GM12873 (cell line): ENCODE data around the gene KLHL17.

Experiments
- TF ChIP-seq, protein P1 (sequence below): IDR thresholded peaks from 2 replicates; pipeline ENCODE4 v1.5.1; 2012; ENCODE audit warnings: low read depth, mild to moderate bottlenecking, moderate library complexity, low read length, control low read depth; ENCODE audit not compliant: insufficient read depth; ENCODE audit errors: missing control alignments

KLHL17 gene

DNA sequence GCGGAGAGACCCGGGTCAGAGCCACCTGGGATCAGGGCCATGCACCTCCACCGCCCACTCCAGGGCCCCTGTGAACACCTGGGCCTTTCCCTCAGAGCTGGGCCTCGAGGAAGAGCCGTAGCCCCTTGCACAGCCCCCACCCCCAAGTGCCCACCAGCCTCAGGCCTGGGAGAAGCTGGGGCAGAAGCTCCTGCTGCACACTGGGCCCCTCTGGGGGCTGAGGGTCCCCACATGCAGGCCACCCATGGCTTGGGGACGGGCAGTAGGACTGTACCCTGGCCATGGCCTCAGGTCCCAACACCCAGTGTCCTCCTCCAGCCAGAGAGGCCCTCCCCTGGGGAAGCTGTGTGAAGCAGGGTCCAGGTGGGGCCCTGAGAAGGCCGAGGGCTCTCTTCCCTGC is 7.8 kb upstream of the KLHL17 start:
- TF ChIP-seq, protein P1, sequence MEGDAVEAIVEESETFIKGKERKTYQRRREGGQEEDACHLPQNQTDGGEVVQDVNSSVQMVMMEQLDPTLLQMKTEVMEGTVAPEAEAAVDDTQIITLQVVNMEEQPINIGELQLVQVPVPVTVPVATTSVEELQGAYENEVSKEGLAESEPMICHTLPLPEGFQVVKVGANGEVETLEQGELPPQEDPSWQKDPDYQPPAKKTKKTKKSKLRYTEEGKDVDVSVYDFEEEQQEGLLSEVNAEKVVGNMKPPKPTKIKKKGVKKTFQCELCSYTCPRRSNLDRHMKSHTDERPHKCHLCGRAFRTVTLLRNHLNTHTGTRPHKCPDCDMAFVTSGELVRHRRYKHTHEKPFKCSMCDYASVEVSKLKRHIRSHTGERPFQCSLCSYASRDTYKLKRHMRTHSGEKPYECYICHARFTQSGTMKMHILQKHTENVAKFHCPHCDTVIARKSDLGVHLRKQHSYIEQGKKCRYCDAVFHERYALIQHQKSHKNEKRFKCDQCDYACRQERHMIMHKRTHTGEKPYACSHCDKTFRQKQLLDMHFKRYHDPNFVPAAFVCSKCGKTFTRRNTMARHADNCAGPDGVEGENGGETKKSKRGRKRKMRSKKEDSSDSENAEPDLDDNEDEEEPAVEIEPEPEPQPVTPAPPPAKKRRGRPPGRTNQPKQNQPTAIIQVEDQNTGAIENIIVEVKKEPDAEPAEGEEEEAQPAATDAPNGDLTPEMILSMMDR: no peak

DNA sequence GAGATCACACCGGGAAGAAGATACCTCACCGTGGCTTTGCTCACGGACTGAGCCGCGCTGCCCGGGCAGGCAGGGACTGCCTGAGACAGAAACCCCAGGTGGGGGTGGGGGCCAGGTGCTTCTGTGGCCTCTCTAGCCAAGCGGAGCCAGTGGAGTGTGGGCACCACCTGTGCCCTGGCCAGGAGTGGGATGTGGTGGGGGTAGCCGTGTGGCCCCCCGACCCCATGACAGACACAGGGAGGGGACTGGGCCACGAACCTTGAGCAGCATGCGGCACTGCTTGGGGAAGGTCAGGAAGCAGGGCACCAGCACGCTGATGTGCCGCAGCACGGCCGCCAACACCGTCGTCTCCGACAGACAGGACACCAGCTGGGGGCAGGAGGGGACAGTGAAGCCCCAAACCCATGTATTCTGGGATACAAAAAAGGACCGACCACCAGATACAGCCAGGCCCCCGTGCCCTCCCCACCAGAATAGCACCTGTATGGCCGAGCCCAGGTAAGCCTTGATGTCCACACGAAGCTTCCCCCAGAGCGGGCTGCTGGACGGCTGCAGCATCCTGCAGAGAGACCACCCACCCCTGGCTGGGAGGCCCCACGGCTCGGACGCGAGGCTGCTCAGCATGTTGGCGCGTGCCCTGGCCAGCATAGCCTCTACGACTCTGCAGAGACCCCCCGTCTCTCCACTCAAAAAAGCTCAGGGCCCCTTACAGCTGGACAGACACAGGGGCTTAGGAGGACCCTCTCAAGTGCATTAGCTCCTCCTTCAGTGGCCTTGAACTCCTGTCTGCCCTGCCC is 6.7 kb upstream of the KLHL17 start:
- TF ChIP-seq, protein P1: no peak

DNA sequence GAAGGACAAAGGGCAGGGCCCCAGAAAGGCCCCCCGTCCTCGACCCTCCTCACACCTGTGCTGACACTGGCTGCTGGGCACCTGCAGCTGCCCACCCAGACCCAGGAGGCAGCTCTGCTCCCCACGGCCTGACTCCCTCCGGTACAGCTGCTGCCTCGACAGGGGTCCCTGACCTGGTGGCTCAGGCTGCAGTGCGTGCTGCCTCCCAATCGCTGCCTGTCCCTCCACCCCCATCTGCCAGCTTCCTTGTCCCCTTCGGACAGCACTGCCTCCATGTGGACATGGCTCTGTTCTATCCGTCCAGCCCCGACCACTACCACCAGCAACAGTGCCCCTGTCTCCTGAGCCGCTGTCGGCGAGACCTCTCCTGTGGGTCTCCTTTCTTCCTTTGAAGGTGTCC is 5.5 kb upstream of the KLHL17 start:
- TF ChIP-seq, protein P1: no peak

DNA sequence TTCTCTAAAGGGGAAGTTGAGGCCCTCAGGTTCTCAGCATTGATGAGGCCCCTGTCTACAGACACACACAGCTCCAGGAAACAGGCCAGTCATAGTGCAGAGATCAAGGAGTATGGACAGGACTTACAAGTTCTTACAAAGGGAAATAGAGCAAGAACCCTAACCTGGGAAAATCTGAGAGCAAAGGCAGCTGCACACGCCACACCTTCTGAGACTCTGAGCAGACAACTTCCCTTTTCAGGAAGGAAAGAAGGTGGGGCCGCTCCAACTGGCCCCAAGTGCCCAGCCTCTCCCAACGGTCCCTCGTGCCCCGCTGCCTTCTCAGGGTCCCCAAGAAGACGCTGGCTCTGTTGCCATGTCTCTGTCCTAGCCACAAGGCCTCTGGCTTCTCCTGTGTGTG is 4.9 kb upstream of the KLHL17 start:
- TF ChIP-seq, protein P1: no peak

DNA sequence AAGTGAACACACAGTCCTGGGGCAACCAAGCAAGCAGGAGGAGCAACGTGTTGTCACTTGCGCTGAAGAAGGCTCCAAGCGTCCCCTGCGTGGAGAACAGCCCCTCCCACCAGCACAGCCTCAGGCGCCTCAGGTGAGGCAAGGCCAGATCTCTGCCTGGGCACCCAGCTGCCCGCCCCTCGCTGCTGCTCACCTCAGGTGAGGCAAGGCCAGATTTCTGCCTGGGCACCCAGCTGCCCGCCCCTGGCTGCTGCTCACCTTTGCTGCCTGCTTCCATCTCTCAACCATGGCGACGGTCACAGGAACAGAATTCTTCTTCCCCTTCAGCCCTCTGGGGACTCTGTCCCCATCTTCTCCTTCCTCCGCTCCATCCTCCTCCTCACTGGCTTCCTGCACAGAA is 3.7 kb upstream of the KLHL17 start:
- TF ChIP-seq, protein P1: no peak

DNA sequence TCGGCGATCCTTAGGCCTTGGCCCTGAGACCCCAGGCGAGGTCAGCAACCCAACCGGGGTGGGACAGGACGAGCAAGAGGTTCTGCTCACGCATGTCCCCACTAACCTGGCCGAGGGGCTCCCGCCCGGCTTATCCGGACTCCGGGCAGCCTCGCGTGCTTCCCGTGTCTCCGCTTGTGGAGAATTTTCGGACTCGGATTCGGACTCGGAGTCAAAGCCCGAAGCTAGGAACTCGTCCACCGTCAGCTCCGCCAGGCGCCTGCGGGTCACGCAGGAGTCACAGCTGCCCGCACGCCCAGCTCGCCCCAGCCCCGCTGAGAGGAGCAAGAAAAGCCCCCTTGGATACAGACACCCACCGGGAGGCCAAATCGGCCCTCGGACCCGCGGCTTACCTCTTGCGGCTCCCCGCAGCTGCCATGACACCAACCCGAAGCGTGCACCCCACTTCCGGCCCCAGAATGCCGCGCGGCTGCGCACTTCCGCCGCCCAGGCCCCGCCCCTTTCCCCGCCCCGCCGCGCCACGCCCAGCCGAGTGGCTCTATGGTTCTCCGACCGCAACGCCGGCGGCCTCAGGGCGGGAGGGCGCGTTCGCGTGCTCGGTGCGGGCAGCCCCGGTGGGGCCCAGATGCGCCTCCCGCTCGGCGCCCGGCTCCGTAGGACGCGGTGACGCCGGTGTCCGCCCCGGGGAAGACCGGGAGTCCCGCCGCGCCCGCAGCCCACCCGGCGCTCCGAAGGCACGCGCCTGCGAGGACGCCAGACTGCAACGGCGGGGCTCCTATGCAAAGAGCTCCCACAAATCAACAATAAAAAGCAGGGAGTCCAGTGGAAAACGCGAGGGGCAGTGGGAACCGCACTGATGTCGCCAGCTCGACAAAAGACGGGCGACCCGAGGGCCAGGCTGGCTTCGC is 1.3 kb upstream of the KLHL17 start, which contains the start of gene NOC2L:
Gene NOC2L, minus strand, starts transcription at position 434 of the 908 bp plus-strand sequence. Its CDS starts 16 bp downstream, at position 418.
- TF ChIP-seq, protein P1: no peak
